ENCODE measurements around the gene WDFY4.

The WDFY4 gene

DNA sequence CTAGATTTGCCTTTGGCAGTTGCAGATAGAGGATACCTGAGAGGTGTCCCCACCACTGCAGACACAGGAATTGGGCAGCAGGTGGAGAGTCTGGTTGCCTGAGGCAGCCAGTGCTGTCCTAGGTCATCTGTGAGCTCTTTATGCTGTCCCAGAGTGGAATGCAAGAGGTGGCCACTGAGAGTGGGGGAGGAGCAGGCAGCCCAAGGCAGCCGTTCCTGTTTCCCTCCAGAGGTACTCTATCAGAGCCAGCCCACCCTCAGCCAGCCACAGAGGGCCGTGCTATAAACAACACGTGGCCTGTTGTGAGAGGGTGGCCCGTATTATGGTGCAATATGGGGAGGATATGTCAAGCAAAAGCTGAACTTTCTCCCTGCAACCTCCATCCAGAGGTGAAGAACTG is 246.5 kb downstream of the WDFY4 start:
- no peak for DNase-seq

DNA sequence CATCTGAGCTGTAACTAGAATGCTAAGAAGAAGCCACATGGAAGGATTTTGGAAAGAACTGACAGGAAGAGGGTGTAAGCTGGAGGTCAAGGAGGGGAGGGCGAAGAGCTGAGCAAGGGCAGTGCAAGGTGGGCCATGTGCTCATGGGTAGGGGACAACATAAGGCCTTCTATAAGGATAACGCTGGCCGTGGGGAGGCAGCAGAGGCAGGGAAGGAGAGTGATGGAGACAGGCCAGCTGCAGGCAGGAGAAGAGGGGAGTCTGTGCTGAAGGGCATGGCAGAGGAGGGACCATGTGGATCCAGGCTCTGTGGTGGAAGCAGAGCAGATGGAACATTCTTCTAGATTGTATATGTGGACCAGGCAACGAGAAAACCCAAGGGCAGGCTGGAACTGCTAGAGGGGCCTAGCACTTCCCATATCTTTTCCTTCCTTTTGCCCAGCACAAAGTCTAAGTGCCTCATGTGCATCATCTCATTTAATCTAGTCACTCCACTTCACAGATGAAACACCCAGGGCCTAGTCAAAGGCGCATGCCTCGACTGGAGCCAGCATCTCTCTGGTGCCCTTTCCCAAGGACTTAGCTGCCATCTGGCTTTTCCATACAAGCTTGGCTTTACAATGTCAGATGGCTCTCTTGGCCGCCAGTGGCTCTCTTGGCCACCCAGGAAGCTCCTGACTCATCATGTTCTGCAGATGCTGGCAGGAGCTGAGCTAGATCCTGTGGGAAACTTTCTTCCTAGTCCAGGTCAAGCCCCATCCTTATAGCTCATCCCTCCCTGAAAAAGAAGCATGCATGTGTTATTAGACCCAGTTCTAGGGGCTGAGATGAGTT is 248.4 kb downstream of the WDFY4 start:
- no peak for DNase-seq

DNA sequence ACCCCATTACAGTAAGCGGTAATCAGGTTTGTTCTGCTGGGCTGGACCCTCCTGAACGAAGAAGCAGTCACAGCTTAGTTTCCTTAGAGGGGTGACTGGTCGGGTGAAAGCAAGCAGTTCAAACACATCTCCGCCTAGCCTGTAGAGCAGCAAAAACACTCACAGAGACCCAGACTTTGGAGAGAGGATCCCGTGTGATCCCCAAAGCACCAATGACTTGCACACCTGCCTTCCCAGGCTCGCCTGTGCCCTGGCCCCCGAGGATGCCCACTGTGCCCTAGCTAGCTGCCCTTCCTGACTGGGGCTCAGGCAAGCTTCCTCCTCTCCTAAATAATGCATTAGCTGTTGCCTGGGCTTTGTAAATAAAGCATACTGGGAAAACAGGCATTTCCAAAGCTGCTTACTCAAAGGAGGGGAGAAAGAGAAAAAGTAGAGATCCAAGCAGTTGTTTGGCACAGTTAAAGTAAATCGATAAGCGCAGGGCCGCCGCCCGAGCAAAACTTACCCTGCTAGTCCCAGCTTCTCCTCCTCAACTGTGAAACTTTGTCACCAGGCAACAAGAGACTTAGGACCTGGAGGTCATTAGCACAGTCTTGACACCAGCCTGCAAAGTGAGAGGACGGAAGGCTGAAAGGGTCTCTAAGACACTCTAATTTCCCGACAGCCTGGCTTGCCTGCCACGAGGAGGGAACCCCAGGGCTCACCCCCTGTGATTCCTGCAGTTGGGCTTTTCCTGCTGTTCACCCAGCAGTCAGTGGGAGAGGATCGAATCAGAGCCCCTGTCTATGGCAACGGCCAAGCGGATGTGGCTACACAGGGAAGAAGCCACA is 250.2 kb downstream of the WDFY4 start:
- DNase-seq = no peak

DNA sequence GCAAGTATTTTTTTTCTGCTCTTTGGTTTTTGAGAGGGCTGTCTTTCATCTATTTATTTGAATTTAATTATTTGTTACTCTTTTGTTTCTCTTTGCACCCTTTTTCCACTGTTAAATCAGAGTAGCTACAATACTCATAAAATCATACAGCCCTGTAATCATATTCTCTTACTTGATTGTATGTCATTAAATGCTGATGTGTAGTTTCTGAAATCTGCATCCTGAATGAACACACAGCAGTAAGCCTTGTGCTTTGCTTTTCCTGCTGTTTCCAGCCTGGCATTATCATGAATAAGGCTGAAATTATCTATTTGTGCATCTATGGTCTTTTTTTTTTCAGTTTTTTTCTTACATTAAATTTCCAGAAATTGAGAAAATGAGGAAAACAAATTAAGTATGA is 250.9 kb downstream of the WDFY4 start:
- no peak for DNase-seq

DNA sequence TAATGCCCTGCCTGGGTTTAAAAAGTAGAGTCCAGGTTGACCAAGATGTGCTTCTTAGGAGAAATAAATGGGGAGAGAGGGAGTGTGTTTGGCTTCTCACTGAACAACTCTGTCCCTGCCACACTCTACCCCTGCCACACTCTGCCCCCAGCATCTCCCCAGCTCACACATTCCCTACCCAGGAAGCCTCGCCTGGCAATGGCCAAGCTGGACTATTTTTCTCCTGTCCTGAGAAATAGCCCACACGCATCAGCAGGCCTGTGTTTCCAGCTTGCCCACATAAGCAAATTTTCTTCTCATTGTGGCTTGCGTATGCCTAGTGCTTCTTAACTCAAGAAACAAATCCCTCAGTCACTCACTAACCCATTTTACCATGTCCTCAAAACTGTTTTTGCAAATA is 253.1 kb downstream of the WDFY4 start:
- no peak for DNase-seq

DNA sequence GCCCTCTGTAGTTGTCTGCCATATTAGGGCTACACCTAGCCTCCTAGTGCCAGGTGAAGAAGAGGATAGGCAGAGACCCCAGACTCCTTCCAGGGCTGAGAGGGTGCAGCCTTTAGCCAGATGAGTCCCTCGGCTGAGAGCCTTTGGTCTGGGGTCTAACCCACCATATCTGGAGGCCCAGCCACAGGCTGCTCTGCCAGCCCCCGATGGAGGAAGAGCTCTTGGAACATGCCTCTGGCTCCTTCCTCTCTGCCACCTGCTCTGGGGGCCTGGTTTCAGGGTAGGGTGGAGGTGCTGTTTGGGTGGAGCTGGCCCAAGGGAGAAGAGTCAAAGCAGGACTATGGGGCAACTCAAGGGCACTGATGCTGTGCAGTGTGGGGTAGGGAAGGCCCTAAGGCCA is 253.6 kb downstream of the WDFY4 start:
- no peak for DNase-seq

DNA sequence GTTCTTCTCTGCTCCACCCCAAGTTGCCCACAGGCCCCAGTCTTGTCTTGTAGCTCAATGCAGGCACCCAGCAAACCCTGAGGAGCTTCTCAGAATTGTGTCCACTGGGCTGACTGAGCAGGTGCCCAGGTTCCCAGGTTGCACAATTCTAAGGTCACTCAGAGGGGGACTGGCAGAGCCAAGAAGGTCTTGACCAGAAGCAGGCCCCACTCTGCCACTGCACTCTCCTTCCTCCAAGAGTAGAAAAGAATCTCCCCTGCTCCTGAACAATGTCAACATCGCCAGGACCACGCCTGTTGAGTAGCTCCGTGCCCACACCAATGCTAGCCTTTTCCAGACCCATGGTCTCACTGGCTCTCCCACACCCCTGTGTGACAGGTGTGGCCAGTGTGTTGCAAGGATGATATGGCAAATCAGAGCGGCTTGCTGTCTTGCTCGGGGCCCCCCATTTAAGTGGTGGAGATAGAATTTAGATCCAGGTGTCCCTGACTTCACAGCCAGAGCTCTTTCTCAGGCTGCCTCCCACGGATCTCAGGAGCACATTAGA is 254.4 kb downstream of the WDFY4 start:
- DNase-seq = no peak

DNA sequence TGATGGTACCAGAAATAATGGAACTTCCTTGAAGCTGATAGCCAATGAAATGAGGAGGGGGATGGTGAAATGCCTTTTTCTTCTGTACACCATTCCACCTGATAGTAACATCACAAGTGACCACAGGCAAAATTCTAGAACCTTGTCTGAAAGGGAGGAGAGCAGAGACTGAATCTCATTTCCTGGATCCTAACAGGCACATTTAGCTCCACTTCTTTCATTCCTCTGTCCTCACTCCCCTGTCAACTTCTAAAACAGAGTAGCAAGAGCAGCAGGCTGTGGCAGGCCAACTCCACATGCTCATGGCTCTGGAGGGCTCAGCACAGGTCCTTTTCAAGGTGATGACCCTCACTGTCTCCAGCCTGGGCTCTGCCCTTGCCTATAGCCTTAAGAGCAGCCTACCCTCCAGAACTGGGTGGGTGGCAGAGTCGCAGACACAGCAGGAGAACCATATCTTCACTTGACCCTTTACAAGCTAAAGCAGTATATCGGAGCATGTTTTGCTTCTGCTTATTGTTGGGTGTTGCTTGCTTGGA is 255.2 kb downstream of the WDFY4 start, which contains the start of gene LRRC18:
LRRC18 (minus strand) TSS at position 51 of the 536 bp plus-strand sequence. CDS start 25,685 bp downstream, outside the sequence.
- DNase-seq = no peak

DNA sequence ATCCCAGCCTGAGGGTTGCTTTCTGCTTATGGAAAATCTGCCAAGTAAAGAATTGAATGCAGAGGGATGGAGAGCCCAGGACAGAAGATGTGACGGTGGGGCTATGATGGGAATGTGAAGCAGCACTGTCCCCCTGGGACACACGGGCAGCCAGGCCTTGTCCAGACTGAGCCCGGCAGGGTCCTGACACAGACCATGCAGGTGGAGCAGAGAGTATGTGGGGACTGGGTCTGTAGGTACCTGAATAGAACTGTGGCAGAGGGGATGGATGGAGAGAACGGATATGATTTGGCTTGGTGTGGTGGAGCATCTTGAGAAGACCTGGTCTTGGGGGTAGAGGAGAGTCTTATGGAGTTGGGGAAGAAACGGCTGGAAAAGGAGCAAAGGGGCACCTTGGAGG is 255.7 kb downstream of the WDFY4 start:
- no peak for DNase-seq

DNA sequence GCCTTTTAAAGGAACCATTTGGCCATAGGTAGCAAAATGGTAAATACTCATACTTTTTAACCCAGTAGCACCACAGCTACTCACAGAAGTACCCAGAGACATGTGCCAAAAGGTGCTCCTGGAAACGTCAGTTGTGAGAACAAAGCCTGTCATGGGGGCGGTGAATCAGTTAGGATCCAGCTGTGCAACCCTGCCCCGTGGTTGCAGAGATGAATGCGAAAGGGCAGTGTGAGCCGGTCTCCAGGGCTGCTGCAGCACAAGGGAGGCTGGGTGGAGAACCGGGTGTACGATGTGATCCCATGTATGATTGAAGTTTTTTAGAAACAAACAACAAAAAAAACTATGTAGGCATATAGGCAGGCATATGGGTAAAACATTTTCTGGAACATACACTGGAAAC is 256.3 kb downstream of the WDFY4 start:
- no peak for DNase-seq

DNA sequence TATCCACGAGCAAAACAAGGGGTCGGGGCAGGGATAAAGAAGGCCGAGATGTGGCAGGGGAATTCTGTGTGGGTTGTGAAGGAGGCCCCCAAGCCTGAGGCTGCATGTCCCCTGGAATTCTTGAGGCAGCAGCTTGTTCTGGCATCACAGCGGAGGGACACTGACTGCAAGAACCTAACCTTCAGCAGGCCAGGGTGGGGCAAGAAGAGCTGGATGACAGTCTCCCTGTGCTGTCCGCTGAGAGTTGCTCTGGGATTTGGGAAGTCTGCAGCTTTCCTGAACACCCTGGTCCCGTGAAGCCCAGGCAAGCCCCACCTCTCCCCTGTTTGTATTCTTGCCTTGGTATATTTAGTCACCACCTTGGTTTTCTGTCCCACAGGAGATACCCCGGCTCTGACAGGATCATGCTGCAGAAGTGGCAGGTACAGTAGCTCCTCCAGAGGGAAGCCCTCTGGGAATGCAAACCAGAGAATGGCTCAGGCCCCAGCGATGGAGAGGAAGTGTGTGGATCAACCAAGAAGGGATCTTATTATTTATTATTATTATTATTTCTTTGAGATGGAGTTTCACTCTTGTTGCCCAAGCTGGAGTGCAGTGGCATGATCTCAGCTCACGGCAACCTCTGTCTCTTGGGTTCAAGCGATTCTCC is 256.9 kb downstream of the WDFY4 start:
- no peak for DNase-seq

DNA sequence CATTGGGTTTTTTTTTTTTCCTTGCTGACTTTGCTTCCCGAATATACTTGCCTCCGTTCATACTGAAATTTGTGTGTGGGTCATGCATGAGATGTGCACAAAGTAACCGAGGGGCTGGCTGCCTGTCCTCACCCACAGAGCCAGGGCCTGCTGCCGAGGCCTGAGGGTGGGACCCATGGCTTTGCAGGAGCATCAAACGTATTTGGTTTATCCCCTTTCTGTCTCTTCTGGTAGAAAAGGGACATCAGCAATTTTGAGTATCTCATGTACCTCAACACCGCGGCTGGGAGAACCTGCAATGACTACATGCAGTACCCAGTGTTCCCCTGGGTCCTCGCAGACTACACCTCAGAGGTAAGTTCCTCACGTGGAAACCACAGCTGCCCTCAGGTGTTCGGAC is 258.4 kb downstream of the WDFY4 start:
- no peak for DNase-seq

DNA sequence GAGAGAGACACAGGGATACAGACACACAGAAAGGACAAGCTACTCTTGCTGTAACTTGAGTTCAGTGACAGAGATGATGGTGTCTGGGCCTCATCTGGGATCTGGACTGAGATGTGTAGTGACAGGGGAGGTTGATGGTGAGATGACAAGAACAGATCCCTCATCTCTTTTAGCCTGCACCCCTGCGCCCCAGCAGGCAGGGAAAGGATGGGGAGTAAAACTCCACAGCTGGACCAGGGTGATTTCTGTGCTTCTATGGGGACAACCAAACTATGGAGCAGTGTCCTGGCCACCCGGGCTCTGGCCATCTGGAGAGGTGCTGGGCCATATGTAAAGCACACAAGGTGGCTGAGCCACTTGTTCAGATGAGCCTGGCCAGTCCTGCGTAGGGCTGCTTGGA is 259.5 kb downstream of the WDFY4 start:
- no peak for DNase-seq

DNA sequence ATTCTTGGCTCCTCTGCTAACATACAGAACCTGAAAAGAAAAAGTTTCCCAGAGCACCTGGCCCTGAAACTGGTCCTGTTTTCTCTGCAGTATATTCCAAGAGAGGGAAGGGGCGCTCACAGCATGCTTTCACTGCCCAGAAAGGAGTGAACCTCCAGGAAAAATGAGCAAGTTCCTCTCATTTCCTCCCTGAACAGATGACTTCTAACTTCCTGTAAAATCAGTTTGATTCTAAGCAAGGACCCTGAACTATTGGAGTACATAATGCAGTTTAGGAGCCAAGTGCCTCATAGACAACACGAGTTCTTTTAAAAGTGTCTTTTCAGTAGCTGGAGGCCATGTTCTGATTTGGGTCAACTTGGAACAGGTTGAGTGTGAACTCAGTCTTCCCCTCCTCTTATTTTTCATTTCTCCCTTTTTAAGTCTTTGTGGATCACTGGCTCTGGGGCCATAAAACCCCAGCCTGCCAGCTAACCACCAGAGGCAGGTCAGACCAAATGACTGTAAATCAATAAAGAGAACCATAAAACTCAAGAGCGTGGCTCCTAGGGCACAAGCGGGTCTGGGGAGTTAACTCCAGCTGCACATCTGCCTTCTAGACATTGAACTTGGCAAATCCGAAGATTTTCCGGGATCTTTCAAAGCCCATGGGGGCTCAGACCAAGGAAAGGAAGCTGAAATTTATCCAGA is 260.9 kb downstream of the WDFY4 start:
- no peak for DNase-seq

DNA sequence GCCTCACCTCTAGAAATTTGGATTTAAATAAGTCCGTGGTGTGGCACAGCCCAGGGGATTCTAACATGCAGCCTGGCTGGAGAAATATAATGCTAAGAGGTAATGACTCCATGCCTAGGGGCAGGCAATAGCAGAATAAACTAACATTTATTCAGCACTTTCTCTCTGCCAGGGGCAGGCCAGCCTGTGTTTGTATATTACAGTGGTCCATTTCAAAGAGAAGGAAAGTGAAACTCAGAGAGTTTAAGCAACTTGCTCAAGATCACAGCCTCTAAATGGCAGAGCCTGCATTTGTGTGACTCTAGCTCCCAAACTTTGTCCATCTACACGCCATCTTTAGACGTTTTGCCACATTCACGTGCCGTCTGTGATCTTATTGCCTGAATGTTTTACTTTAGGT is 261.7 kb downstream of the WDFY4 start:
- no peak for DNase-seq

DNA sequence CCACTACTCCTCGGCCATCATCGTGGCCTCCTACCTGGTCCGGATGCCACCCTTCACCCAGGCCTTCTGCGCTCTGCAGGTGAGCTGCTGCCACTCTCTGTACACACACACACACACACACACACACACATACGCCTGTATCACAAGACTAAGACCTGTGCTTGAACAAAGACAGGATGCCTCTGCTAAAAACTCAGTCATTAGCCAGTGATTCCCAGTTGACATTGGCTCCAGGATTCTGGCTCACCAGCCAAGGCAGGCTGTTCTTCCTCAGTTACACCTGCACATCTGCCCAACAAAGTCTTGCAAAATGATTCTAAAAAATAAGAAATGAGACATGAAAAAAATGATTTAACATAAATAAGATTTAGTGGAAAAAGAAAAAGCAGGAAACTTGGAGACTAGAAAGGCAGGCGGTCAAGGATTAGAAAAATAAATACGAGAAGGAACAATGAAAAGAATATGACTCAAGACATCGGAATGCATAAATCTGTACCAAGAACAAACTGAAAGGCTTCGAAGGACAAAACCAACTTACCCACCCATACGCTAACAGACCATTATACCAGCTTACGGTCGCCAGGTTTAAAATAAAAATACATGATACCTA is 262.3 kb downstream of the WDFY4 start:
- no peak for DNase-seq

DNA sequence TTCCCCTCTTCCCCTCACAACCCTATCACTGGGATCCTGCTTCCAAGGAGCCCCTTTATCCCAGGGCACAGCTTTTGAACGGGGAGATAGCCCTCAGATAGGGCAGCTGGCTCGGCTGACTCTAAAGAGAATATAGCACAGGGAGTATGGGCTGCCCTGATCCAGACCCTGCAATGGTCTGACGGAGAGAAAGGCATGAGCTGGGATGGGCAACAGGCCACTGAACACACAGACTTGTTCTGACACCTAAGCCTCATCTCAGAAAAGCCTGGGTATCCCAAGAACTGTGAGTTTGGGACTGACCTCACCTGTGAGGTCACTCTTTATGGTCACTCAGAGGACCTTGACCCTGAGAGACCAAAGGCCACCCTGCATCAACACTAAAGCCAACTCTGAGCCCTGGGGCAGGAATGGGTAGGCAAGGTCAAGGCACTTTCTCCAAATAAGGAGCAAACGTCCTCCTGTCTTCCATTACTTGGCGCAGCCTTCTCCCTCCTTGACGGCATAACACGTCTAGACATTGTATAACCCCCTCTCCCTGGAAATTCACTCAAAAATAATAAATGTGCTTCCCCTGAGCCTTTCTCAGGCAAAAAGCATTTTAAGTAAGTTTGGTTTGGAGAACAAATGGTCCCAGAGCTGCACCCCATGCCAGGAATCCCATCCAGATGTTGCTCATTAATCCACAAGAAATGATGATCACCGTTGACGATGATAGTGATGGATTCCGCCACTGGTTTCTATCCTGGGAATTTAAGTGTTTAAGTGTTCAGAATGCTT is 263.2 kb downstream of the WDFY4 start:
- DNase-seq = no peak

DNA sequence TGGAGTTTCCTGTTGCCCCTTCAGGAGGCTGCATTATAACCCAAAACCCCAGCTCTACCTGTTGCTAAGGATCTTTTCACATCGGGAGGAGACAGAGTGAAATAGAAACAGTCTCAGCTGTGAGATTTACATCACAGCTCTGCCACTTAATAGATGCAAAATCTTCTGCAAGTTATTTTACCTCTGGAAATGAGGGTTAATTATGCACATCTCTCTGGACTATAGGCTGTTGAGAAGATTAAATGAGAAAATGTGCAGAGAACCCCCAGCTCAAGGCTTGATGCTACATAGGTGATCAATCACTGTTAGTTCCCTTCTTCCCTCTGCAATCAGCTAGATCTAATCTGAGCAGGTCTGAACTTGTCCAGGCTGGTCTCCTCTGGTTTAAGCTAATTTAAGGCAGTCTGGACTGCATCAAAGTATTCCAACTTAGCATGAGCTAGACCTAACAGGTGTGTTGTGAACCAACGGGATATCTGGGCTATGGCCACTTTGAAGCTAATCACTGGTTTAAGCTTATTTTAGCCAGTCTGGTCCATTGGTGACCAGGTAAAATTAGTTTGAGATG is 263.9 kb downstream of the WDFY4 start:
- DNase-seq = no peak

DNA sequence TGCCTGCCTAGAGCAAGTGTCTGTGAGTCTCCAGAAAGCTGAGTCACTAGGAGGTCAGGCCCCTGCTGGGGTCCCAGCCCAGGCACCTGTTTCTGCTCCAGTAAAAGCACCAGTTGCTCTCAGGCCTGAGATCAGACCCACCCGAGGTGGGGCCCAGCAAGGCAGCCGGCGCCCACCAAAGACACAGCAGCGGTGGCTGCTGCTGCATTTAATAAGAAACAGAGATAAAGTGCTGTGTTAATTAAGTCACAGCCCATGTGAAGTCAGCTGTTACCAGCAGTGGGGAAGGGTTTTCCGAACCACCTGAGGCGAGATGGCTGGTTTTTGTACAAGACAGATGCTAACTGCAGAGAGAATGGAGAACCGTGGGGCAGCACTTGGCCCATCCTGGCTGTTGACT is 267.0 kb downstream of the WDFY4 start:
- no peak for DNase-seq

DNA sequence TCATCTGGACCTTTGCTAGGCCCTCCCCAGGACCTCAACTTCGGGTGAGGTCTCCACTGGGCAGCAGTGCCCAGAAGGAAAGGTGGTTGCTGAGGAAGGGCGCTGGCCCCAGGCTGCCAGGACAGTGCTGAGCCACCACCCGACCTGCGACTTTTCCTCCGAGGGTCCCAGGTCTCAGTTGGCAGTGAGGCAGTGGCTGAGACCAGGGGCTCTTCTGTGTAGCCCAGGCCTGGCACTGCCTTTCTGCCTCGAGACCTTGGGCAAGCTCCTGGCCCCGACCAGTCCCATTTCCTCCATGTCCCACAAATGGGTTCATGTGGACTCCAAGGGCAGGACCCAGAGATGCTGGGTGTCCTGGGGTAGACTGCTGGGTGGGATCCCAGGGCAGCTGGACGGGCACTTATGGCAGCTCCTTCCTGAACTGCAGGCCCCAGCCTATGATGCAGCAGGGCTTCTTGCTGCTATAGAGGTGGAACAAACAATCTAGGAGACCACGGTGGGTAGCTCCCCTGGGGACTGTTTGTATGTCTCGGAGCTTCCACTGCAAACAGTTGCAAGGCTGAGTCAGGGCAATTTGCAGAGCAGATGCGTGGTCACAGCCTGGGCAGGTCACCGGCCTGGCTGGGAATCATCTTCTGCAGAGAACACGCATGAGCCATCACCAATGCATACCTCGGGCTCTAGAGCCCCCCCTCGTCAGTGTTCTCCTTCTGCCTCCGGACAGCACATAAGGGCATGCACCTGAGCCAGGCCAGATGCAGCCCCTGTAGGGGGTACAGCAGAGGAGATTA is 272.9 kb downstream of the WDFY4 start:
- DNase-seq = no peak

All from NCI-H1930 (cell line).